GM08714 (cell line): ENCODE results near the gene PRXL2B.

ENCODE experiments used
- H3K4me3 ChIP-seq: fragments of 200-500 bp; sonication (Bioruptor generic); 2 replicates; pipeline ENCODE4 v1.5.1; 2014; ENCODE audit warnings: mild to moderate bottlenecking, low read length, inconsistent platforms
- ZNF274 ChIP-seq: IDR thresholded peaks from 2 replicates; pipeline ENCODE4 v1.6.1; 2012; ENCODE audit warnings: mild to moderate bottlenecking, low read depth, low read length

The PRXL2B gene

DNA sequence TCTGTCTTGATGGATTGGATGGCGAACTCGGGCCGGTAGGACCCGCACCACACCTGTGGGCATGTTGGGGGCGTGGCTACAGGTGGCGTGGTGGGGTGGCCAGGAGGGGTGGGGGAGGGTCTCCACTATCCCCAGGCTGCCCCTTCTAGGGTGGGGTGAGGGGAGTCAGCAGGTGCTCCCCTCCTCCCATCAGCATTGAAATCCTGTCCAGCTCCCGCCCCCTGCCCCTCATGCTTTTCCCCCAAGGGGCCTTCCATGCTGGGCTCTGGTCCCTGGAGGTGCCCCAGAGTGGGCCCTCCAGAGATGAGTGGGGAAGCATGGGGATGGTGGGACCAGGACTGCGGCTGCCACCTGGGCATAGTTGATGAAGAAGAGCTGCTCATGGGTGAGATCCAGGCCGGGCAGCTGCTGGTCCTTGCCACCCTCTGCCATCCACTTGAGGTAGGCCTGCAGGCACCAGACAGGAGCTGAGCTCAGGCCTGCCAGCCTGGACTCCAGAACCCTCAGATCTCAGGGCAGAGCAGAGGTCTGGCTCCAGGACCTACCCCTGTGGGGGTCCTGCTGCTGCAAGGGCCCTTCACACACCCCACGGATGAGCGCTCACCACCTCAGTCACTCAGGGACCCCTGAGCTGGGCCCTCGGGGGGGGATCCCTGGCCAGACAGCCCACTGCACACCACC, 5.1 kb downstream of the PRXL2B start:
- no peak for TF ChIP-seq ZNF274
- no peak overlapping the region for H3K4me3 ChIP-seq

- no peak for TF ChIP-seq ZNF274
- no peak overlapping the region for H3K4me3 ChIP-seq
Observed at GRCh38 chr1:2592672-2593071, 6.1 kb downstream of the PRXL2B start.

DNA sequence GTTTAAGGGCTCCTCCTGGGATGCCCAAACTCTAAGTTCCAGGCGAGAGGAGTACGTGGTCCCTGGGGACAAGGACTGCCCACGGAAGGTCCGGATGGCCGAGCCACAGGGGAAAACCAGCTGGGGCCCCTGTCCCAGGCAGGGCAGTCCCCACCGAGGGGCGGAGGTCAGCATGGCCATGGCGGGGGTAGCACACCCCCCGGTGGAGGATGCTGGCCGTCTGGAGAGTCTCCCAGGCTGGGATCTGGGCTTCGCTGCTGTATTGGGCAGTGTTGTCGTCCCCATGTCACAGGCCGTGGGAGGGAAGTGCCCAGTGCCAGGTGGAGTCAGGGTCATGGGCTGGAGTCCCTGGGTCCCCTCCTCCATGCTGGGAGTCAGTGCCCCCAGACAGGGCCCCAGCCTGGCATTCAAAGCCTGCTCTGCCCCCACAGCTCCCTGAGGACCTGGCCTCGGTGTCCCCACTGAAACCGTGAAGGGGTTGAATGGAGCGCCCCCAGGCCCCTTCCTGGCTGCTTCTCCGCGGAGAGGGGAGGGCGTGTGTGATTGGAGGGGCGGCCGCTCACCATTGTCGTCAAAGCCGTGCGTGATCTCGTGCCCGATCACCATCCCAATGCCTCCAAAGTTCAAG, 6.8 kb downstream of the PRXL2B start:
- no peak overlapping the region for H3K4me3 ChIP-seq
- TF ChIP-seq ZNF274: no peak

- TF ChIP-seq ZNF274: no peak
- no peak overlapping the region for H3K4me3 ChIP-seq
Observed at GRCh38 chr1:2594001-2594640, 7.5 kb downstream of the PRXL2B start.

DNA sequence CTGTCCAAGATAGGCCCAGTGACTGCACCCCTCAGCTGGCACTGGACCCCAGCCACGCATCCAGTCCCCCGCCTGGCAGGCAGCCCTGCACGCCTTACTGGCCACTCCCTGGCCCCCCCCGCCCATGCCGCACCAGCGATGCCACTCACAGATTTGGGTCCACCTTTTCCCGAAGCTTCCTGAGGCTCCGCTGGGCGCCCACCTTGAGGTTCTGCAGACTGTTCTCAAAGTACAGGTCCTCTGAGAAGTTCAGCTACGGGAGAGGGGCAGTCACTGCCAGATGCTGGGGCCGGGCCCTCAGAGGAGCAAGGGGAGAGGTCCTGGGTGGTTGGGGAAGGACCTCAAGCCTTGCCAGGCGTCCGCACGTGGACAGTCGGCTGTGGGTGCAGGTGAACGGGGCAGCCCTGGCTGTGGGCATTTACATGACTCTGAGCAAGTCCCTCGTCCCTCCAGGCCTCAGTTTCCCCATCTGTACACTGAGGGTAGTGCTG, 8.1 kb downstream of the PRXL2B start:
- no peak overlapping the region for H3K4me3 ChIP-seq
- TF ChIP-seq ZNF274: no peak

- no peak overlapping the region for H3K4me3 ChIP-seq
- no peak for TF ChIP-seq ZNF274
Observed at GRCh38 chr1:2595261-2595811, 8.8 kb downstream of the PRXL2B start.

GRCh38 chr1:2595812-2596529, 9.4 kb downstream of the PRXL2B start:
- TF ChIP-seq ZNF274: no peak
- no peak overlapping the region for H3K4me3 ChIP-seq

DNA sequence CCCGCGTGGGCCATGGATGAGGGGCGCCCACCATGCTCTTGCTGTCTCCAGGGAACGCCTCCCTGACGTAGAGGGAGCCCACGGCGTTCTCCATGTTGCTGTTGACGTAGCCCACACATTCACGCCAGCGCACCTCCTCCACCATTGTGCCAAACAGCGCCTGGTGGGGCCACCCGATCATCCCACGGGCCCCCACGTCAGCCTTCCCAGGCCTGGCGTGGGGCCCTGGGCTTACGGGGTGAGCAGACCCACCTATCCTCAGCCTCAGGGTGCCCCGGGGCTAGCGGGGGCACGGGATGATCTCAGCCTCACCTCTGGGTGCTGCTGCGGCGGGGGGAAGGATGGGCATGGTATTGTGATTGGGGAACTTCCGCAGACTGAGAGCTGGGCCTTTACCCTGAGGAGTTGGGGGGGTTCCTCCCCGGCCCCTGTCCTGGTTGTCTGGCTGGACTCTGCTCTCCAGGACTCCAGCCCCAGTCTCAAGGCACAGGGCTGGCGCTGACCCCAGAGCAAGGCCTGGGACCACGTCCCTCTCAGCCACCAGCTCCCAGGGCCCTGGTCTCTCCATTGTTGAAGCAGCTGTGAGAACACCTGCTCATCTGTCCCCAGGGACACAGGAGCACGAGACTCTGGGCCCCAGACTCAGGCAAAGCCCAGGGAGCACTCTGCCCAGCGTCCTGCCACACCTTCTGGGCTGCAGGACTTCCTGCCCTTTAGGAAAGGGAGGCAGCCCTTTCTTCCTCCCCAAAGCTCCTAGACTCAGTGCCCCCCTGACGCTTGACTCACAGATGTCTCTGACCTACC, 10.2 kb downstream of the PRXL2B start:
- H3K4me3 ChIP-seq: no peak overlapping the region
- TF ChIP-seq ZNF274: no peak

- no peak overlapping the region for H3K4me3 ChIP-seq
- TF ChIP-seq ZNF274: no peak
Observed at GRCh38 chr1:2597441-2598328, 11.1 kb downstream of the PRXL2B start.

DNA sequence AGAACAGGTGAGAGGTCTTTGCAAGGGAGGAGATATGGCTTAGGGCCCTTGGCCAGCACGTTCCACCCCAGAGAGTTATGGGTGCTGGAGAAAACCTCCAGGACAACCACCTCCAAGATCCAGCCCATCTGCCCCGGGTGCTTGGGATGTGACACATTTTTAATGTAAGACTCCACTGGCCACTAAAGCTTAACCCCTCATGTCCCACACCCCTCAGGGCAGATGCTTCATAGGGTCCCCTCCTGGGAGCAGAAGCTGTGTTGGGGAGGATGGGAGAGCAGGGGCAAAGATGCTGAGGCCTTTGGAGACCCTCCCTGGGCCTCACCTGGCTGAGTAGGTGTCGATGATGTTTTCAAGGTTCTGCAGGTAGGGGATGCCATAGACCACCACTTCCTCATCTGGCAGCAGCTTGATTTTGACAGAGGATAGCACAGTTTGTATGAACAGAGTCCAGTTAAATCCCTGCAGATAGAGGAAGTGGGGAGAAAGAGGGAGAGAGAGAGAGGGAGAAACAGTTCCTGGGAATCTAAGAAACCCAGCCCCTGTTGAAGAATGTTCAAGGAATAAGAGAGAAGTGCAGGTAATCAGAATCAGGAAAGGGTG, 11.9 kb downstream of the PRXL2B start:
- H3K4me3 ChIP-seq: no peak overlapping the region
- TF ChIP-seq ZNF274: no peak

DNA sequence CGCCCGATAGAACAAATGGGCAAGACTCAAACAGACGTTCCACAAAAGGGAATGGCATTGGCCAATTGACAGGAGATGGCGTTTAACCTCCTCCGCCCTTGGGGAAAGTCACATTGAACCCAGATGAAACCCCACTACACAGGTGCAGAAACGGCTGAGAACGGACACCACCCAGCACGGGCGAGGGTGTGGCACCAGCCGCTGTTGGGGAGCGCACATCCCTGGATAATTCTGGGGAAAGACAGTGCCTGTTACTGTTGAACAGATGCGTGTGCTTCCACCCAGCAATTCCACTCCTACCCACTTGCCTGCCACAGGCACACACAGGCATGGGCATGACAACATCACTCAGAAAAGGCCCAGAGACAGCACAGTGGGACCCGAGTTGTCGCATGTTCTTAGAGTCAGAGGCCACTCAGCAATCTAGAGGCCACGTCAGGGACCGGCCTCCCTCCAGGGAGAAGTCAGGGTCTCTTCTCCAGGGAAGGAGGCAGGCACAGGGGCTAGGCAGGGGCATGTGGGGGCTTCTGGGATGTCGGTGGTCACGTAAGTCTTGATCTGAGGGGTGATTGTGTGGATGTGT, 15.2 kb downstream of the PRXL2B start:
- no peak overlapping the region for H3K4me3 ChIP-seq
- TF ChIP-seq ZNF274: no peak

- no peak for TF ChIP-seq ZNF274
- H3K4me3 ChIP-seq: no peak overlapping the region
Observed at GRCh38 chr1:2602311-2602835, 15.8 kb downstream of the PRXL2B start.
